ENCODE measurements around the gene VOPP1.
"Not testable (repeated sequence)": the region's sequence is repeated elsewhere in the genome, so short reads cannot be mapped to it uniquely, and the experiment has no call there.

VOPP1 gene

DNA sequence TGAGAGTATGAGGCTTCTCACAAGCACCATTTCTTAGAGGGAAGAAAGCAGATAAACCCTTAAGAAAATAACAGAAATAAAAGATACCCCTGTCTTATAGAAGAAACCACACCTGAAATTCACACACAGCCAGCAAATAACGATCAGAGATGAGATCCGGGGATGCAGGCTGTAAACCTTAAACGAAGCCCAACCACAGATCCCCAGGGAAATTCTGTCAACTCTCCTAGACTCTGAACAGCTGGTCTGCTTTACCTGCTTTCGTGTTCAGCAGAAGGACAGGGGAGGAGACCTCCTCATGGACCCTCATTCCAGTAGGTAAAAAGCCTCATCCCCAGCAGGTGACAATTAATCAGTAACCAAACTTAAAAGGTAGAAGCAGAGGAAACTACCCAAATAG is 45.0 kb downstream of the VOPP1 start:
- no peak for DNase-seq

DNA sequence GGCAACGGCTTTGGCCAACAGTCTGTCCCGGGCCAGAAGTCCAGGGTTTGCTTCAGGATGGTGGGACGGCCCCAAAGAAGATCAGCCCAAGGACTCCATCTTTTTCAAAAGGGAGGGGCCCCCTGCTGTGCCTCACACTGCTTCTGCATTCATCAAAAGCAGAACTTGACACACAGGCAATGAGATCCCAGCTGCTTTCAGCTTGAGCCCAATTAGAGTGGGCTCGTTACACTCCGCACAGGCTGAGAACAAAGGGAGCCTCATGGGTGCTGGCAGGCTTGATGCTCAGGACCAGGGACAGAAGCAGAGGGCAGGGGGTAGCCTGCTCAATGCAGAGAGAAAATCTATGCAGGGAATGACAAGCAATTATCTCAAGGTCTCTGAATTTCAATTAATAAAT is 45.5 kb downstream of the VOPP1 start:
- DNase-seq: no peak

DNA sequence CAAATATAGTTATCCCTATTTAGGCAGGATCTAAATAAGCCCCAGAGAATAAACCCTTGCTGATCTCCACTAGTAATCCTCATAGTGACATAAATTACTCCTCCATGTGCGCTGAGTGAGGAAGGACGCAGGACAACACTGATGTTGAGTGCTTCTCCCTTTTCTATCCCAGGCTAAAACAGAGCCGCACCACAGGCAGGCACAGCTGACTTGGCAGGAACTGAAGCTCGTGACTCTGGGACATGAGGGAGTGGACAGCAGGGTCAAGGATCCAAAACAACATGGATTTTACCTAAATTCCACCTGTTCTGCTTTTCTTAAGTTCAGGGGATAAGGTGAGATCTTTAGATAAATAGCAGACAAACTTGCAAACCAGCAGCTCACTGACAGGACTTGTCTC is 46.0 kb downstream of the VOPP1 start:
- no peak for DNase-seq

DNA sequence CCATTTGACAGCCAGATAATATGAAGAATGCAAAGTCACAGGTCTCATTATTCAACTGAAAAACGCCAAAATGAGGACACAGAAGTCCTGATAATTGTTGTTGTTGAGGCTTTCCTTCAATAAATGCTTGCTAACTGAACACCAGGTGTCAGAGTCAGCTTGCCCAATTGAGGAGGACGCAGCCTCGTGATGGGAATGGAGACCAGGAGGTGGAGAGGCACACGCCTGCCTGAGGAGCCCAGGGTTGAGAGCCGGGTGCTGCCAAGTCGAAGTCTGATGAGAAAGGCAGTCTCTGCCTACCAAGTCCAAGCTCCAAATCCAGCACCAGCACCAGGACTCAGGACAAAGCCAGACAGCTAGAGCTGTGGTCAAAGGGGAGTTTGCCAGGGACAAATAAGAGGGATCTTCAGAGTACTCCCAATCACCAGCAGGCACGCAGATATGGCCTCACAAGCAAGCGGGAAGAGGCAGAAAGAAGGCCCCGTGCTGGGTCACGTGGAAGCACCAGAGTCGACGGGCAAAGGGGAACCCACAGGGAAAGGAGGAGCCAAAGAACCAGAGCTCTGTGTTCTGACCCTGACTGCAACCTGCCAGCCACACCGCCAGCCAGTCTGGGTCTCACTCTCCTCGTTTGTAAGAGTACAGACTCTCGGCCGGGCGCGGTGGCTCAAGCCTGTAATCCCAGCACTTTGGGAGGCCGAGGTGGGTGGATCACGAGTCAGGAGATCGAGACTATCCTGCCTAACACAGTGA is 47.6 kb downstream of the VOPP1 start:
- no peak for DNase-seq

DNA sequence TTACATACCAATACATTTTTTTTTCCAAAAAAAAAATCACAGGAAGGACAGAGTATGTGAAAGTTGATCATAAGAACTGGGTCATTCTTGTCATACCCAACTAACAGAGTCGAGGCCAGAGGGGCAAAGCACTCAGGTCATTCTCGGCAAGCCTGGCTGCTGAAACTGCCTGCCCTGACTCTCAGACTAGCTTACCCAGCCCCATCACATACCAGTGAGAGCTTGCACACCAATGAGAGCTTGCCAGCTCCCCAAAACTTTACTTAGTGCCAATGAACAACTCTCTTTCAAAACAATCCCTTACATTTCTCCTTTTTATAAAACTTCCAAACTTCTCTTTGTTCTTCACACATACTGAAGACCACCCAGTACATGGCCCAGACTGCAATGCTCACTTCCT is 48.9 kb downstream of the VOPP1 start:
- DNase-seq: no peak

DNA sequence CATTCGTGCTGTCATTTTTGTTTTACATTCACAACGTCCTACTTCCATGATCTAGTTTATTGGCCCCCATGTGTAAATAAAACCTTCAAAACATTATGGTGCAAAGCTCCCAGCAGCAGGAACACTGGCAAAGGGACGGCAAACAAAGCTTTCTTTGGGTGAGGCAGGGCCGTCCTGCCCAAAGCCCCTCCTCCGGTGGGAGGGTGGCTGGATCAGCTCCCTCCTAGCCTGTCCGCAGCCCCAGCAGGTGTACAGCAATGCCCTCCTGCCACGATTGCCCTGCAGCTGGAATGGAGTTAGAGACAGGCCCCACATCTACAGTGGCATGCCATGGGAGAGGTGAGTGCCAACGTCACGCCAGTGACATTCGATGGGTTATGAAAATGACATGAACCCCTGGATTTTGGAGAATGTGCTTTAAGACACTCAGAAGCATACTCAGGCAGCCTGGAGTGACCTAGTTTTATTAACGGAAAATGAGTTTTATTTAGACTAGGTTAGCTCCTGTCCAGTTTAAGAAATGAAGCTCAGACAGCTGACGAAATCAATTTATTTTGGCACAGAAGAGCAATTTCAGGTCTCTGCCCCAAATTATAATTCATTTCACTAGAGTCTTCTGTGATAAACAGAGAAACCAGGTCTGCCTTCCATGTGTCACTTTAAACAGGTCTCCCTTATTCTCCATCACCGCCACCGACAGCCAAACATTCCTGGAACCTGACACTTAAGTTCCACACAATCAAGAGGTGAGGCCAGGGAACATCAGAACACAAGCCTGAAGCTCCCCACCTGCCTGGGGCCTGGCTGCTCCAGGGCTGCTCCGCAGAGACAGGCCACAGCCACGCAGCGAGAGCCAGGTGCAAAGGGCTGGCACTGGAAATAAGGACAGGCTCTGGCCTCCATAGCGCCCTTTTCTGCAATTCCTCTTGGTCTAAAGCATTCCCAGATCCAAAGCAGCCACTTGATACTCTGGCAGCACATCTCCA is 50.1 kb downstream of the VOPP1 start:
- no peak for DNase-seq

DNA sequence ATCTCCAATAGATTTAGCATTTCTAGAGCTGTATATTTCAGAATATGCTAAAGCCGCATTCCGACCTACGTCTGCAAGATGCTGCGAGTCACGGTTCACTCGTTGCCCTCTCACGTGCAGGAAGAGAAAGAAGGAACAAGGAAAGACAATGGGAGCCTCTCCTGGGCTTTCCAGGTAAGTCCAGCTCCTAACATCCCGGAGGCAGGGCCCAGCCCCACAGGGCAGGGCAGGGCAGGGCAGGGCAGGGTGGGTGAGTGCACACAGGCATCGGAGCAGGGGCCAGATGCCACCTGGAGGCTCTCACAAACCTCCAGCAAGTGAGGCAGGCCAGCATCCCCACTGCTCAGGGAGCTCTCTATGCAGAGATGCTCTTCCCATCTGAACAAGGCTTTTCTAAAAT is 50.8 kb downstream of the VOPP1 start:
- no peak for DNase-seq

DNA sequence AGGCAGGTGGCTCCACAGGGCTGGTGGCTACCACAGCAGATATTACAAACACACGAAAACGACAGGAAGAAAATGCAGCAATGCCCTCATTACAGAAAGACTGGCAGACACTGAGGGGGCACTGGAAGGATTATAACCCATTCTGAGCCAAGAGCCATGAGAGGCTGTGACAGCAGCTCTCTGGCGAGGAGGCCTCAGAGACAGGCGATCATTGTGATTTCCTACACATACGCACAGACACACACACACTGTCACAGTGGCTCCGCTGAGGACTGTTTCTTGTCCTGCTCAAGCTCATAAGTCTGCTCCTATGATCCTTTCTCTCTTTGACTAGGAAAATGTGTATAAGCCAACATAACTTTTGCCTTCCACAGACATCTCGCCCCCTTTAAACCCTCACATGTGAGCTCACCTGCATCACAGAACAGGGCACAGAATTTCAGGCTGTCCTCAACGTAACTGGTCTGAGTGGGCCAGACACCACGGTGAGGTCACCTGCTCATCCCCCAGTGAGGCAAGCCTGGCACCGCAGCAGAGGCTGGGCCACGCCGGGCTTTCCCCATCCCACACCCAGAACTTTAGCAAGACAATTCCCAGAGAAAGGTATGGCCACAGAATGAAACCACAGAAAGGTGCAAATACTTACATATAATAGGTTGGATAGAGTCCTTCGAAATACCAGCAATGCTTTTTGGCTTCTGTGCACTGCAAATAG is 51.7 kb downstream of the VOPP1 start:
- no peak for DNase-seq

DNA sequence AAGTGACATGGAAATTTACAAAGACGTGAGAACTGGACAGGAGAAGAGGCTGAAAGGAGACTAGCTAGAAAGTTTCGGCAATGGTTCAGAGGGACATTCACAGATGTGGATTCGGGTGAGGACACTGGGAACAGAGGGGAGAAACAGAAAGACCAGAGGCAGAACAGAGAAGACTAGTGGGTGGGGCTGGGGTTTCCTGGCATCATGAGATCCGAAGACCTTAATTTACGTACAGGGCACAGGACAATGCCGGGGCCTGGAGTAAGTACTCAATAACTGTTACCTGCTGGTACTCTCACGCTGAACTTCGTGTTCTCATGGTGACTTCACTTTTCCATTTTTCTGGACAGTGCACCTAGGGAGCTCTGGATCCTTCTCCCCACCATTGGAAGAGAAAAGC is 53.5 kb downstream of the VOPP1 start:
- DNase-seq: no peak

DNA sequence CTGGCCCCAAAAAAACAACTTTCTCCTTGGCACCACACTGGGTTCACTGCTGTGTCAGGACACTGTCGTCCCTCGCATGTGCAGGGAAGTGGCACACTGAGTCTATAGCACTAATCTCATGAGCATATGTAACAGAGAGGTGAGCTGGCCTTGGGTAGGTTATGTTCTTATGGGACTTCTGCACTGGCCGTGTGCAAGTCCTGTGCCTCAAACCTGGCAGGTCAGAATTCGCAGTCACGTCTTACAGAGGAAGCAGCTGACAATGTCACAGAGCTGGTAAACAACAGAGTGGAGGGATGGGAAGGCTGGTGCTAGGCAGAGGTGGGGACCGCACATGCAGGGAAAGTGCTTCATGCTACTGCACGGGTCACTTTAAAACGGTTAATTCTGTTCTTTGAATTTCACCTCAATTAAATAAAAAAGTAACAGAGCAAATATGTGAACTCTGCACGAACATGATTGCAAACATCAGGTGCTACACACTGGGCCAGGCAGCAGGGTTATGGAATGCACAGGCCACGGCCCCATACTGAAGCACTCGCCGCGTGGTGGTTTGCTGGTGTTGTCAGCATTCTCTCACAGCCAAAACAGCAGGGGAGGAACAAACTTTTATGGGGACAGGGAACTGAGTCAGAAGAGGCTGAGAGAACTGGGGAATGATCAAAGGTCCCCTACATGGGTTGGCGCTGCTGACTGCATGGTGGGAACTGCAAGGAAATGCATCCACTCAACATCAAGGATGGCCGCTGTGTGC is 54.2 kb downstream of the VOPP1 start:
- DNase-seq: no peak

DNA sequence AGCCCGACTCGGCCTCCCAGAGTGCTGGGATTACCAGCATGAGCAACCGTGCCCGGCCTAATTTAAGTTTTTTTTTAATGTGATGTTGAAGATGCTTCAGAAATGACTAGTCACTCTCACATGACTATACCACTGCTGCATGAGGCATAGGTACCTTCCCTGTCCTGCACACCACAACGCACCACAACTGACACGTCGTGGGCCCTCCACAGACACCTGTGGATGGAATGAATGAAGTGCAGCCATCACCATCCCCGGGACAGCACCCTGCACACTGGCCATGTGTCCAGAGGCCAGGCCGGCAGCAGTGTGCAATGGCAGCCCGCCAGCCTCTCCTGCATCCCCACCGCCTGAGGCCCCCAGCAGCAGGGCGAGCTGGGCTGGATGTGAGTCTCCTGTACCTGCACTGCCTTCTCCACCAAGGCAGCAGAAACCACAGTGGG is 55.1 kb downstream of the VOPP1 start:
- DNase-seq: peak; percentile 89

DNA sequence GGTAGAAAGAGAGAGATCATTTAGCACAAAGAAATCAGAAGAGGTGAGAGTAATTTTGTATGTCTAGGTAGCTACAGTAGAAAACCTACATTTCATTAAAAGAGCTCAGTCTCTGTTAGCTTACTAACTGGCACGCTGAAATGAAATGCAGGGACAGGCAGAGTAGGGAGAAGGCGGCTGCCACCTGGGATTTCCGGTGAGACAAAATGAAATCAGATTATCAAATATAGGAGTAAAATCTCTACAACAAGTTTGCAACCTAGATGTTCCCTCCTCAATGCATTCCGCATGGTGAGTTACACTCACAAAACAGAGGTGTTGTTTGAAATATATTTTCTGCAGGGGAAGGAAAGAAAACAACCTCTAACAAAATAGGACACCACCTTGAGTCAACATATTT is 55.9 kb downstream of the VOPP1 start:
- peak; percentile 74 for DNase-seq

DNA sequence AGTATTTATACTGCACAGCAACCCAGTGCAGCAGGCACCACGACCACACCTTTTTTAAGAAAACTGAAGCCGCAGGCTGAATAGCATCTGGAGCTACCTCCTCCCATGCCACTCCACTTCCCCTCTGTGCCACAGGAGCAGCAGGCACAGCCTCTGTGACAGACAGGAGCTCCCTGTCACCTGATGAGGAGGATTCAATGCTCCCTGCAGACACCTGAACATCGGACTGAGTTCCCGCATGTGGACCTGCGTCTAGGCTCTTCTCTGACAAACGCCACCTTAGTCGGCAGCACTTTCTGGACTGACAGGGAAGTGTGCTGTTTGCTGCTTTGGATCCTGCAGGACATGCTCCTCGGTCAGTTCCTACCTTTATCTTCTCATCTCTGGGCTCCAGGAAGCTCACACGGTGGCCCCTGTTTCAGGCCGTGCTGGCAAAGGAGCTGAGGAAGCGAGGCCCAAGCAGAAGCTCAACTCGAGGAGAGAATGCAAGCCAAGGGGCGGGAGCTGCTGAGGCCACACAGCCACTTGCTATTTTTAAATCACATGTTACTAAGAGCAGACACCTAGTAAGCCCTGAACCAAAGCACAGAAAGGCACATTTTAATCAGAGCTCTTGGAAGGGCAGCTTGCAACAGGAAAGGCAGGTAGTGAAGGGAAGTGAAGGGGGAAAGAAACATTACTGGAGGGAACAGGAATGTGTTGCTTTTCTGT is 56.6 kb downstream of the VOPP1 start:
- peak; percentile 75 for DNase-seq

DNA sequence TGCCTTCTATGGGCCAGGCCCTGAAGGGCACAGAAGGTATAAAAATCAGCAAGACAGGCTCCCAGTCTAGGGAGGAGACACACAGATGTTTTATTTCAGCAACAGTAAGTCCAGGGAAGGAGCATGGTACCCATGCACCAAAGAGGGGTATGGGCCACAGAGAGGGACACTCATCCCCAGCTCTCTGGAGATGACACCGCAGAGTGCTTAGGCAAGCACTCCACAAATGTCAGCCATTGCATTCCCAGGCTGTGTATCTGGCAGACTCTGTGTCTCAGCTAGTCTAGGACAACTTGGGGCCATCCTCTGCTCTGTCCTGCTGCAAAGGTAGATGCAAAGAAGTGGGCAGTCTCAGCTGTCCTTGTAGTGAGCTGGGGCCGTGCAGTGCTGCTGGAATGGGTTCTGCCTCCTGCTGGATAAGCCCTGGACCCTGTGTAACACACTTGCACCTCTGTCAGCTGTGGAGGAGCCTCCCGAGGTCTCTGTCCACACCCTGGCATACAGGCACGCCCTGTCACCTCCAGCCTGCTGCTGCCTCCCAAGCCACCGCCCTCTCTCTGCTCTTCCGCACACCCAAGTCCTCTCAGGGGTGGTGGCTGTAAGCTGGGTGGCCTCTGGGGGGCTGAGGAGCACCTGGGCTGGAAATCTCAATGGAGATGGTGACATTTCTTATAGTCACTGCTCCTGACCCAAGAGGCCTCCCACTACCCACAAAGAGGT is 57.6 kb downstream of the VOPP1 start:
- no peak for DNase-seq

DNA sequence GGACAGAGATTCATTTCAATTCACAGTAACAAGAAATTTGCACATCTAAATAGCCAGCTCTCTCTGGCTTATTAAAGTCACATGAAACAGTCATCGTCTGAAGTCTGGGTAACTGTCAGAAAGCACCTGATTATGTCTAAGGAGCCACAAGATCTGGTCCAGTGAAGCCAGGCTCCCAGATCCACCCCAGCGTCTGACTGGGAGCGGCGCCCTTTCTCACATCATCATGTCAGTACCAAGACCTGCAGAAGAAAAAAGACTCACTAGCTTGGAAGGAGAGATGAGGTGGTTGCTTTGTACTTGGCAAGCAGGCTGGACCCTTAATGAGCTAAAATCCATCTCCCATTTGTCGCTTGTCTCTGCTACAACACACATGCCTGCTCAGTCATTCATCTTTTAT is 58.4 kb downstream of the VOPP1 start:
- no peak for DNase-seq

DNA sequence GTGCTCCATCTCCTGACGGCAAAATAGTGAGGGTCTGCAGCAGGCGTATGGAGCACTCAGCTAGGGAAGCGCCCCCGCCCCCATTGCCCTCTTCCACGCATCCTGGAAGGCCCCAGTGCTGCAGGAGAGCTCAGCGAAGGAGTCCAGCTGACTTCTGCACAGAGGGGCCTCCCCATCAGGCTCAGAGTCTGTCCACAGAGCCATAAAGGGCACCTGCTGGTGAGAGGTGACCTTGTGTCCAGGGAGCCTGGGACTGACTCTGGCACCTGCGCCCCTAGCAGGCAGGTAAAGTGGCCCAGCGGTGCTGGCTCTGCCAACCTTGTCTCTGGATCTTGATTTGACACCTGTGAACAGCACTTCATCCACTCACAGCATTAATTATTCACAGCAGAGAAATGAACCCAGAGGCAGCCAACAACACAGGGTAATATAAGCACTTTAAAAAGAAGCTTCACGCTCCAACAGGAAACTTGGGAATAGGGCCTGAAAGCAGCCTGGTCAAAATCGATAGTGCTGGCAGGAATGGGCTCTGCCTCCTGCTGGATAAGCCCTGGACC is 59.6 kb downstream of the VOPP1 start:
- no peak for DNase-seq

DNA sequence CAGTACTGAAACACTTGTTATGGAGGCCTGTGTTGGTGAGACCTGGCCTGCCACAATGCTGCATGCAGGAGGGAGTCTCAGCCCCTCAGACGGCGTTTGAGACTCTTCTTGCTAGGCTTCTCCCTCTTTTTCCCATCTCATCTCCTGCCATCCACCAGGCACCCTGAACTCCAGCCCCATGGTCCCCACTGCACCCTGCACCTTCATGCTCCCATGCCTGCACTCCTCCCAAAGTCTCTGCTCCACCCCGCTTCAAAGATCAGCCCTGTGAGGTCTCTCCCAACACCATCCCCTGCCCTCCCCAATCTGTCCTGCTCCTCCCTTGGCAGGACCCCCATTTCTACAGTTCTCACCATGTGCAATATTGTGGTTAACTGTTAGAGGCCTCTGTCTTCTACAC is 61.7 kb downstream of the VOPP1 start:
- DNase-seq: no peak

DNA sequence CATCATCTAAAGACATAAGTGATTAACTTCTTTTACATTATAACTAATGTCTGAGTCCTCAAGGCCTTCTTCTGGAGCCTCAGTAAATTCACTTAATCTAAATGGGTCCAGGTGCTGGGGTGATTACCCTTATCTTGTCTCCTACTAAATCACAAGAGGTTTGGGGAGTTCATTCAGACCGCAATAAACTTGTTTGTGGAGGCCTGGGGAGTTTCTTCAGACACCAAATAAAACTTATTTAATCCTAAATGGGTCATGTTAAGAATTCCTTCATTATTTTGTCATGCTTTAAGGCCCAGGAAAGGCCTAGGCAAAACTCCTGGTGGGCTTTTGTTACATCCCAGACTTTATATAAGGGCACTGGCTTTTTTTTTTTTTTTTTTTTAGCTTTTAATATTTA is 62.1 kb downstream of the VOPP1 start:
- DNase-seq: not testable (repeated sequence)

DNA sequence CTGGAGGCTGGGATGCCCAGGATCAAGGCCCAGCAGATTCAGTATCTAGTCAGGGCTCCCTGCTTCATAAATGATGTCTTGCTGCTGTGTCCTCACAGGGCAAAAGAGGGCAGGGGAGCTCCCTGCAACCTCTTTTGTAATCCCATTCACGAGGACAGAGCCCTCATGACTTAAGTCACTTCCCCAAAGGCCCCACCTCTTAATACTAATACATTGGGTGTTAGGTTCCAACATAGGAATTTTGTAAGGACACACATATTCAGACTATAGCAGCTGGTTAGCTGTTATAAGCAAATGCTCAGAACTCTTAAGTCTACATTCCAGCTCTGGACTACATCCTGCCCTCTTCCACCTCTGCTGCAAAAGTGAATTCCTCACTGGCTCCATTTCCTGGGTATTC is 63.0 kb downstream of the VOPP1 start:
- no peak for DNase-seq

DNA sequence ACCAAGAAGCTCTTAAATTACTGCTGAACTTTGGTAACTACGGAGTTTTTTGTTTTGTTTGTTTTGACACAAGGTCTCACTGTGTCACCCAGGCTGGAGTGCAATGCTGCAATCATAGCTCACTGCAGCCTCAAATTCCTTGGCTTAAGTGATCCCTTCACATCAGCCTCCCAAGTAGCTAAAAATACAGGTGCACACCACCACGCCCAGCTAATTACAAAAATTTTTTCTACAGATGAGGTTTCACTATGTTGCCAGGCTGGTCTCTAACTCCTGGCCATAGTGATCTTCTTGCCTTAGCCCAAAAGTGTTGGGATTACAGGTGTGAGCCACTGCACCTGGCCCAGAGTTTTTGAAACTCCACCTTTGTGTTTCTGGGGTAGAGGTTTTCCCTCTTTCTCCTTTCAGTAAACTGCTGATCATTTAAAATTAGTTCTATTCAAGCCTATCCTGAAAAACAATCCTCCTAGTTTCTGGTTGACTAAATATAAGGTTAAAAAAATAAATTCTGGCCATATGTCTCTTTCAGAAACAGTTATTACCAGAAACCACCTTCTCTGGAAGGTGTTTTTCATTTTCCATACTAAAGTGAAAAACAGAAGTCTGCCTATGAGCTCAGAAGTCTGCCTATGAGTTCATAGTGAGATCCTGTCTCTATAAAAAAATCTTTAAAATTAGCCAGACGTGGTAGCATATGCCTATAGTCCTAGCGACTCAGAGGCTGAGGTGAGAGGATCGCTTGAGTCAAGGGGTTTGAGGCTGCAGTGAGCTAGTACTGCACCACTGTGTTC is 63.9 kb downstream of the VOPP1 start:
- peak; percentile 58 for DNase-seq

Measured in activated CD4-positive, alpha-beta T cell treated with anti-CD3 and anti-CD28 coated beads, Interleukin-2, amount 50 U/mL, for 16 hours (primary cell).